ENCODE measurements around the gene KIN. TPM values are rescaled to one million over a fixed set of nuclear protein-coding genes. Genes with fewer than 3 reads are reported as not detected.

Gene KIN
- total RNA-seq, 4 donors from 2014 or later, result 5.1 to 8.2 (median 5.8) TPM

DNA sequence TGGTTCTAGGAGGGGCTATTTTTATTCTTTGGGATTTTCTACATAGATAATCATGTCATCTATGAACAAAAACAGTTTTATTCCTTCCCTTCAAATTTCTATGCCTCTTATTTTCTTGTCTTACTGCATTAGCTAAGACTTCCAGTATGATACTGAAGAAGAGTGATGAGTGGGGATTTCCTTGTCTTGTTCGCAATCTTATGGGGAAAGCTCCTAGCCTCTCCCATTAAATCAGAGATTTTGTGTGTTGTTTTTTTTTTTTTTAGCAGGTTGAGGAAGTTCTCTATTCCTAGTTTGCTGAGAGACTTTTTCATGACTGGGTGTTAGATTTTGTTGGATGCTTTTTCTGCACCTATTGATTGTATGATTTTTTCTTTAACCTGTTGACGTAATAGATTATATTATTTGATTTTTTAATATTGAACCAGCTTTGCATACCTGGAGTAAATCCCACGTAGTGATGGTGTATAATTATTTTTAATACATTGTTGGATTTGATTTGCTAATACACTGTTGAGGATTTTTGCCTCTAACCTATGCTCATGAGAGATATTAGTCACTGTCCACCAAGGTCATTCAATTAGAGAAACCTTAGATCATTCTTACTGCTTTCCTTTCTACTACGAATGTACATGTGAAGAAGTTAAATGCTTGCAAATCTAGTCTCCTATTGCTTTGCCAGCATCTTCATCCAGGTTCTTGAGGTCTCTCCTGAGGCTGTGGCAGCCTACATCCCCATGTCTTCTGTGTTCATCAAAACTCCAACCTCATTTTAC is 6.6 kb upstream of the KIN start:
- TF ChIP-seq, protein P1, sequence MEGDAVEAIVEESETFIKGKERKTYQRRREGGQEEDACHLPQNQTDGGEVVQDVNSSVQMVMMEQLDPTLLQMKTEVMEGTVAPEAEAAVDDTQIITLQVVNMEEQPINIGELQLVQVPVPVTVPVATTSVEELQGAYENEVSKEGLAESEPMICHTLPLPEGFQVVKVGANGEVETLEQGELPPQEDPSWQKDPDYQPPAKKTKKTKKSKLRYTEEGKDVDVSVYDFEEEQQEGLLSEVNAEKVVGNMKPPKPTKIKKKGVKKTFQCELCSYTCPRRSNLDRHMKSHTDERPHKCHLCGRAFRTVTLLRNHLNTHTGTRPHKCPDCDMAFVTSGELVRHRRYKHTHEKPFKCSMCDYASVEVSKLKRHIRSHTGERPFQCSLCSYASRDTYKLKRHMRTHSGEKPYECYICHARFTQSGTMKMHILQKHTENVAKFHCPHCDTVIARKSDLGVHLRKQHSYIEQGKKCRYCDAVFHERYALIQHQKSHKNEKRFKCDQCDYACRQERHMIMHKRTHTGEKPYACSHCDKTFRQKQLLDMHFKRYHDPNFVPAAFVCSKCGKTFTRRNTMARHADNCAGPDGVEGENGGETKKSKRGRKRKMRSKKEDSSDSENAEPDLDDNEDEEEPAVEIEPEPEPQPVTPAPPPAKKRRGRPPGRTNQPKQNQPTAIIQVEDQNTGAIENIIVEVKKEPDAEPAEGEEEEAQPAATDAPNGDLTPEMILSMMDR (IDR thresholded peaks at IDR 0.05; ENCODE audit: low read depth), result no peak

DNA sequence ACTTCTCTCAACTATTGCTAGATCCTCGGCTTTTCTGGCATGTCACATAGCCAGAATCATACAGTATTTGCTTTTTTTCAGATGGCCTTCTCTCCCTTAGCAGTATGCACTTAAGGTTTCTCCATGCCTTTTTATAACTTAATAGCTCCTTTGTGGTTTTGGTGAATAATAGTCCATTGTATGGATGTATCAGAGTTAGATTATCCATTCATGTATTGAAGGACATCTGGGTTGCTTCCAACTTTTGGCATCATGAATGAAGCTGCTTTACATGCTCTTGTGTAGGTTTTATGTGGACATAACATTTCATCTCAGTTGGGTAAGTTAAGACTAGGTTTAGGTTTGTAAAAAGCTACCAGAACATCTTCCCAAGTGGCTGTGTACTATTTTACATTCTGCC is 4.7 kb upstream of the KIN start:
- TF ChIP-seq, protein P1 (IDR thresholded peaks at IDR 0.05; ENCODE audit: low read depth), result no peak

DNA sequence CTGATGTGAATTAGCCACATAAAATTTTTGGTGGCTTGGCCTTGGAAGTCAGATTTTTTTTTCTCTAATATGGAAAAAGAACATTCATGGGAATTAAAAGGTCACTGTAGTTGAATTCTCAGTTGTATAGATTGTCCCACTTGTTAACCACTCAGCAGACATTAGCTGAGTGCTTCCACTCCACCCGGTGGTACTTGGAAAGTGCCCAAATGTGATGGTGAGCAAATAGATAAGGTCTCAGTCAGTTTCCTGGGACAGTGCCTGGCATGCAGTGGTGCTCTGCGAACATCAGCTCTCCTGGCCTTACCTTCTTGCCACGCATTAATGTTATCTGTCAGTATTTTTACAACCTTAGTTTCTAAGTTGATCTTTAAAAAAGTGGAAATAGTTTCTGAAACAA is 1.6 kb upstream of the KIN start:
- TF ChIP-seq, protein P1 (IDR thresholded peaks at IDR 0.05; ENCODE audit: low read depth), result no peak

DNA sequence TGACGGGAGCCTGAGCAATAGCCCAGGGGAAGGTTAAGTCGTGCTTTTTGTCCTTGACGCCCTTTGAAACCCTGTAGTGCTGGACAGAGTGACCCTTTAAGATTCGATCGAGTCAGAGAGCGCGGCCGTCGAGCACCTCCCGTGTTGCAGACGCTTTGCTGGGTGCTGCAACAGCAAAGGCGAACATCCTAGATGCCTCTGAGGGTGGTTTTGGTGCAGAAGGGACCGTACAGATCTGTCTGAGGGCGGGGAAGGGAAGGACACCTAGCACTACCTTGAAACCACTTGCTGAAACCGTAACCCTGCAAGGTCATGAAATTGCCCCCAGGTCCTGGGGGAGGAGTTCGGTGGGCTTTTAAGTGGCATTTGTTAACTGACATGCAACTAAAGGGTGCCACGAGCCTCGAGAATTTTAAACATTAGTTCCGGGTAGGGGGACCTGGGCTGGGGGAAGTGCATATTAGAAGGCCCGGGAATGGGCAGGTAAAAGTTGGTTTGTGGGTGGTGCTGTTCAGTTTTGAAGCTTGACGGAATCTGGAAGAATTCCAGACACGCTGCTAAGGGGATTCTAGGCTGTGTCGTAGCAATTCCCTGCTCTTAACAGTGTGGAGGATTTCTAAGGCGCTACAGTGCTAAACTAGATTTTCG is 970 bp upstream of the KIN start:
- TF ChIP-seq, protein P1 (IDR thresholded peaks at IDR 0.05; ENCODE audit: low read depth), result no peak

DNA sequence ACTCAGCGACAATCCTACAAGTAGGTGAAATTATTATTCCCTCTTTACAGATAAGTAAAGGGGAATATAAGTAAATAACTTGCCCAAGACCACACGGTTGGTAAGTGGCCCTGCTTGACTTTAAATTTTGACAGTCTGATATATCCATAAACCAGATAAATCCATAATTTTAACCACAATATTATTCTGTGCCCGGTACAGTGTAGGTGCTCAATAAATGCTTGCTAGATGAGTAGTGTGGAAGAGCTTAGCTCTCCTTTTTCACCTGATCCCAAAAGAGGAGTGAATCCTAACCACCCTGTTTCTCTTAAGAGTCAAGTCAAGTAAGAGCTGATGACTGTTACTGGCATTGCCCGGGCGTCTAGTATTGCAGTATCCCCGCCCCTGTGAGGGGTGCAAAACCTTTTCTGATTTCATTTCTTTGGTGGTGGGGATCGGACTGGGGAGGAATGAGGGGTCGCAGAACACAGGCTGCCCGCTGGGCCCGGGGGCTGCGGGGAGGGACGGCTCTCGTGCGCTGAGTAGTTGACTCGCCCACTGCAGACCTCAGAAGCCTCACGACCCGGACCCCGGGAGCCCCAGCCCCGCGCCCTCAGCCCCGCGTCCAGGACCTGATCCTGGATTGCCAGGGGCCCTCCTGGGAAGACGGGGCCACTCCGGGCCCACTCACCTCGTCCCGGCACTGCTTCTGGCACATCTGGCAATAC is 490 bp downstream of the KIN start:
- TF ChIP-seq, protein P1 (IDR thresholded peaks at IDR 0.05; ENCODE audit: low read depth), result no peak

DNA sequence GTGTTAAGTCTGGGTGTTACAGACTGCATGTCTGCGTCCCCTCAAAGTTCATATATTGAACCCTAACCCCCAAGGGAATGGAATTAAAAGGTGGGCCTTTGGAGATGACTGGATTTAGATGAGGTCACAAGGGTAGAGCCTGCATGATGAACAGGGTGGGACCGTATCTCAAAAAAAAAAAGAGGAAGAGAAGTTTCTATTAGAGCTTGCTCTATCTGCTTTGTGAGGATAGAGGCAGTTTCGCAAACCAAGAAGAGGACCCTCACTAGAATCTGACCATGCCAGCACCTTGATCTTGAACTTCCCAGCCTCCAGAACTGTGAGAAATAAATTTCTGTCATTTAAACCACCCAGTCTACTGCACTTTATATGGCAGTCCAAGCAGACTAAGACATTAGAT is 1.4 kb downstream of the KIN start:
- TF ChIP-seq, protein P1 (IDR thresholded peaks at IDR 0.05; ENCODE audit: low read depth), result no peak

DNA sequence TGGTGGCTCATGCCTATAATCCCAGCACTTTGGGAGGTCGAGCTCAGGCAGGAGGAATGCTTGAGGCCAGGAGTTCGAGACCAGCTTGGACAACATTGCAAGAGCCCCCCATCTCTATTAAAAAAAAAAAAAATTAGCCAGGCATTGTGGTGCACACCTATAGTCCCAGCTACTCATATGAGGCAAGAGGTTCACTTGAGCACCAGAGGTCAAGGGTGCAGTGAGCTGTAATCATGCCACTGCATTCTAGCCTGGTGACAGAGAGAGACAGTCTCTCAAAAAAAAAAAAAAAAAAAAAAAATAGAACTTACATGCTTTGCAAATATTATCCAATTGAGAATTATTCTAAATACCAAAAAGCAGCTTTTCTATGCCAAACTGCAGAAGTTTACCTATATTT is 11.0 kb downstream of the KIN start:
- TF ChIP-seq, protein P1 (IDR thresholded peaks at IDR 0.05; ENCODE audit: low read depth), result no peak

Data from subcutaneous adipose tissue (tissue), 4 donors.